Colonic mucosa (tissue), 4 donors: ENCODE measurements around the gene OXCT1. TPM values are rescaled to one million over a fixed set of nuclear protein-coding genes. Genes with fewer than 3 reads are reported as not detected.
A peak's percentile ranks its signal among the peaks of the same experiment; 100 is the strongest.

ENCODE experiments used
- DNase-seq: peaks from one replicate; pipeline ENCODE4 v3.0.0-alpha.2; 2020
- H3K27ac ChIP-seq: fragments of 200-600 bp; one replicate; pipeline ENCODE4 v1.8.0; 2021
- H3K27me3 ChIP-seq: fragments of 200-600 bp; one replicate; pipeline ENCODE4 v1.8.0; 2021
- H3K36me3 ChIP-seq: fragments of 200-600 bp; one replicate; pipeline ENCODE4 v1.8.0; 2021
- H3K4me1 ChIP-seq: fragments of 200-600 bp; one replicate; pipeline ENCODE4 v1.8.0; 2021; ENCODE audit warnings: mild to moderate bottlenecking
- H3K4me3 ChIP-seq: fragments of 200-600 bp; one replicate; pipeline ENCODE4 v1.8.0; 2021
- H3K9ac ChIP-seq, 2 donors: one replicate each; pipeline ENCODE4 v1.7.0; 2013; ENCODE audit warnings: control low read depth in 2 of 2, low read depth in 2 of 2, low read length in 2 of 2
- H3K9me3 ChIP-seq: fragments of 200-600 bp; one replicate; pipeline ENCODE4 v1.8.0; 2021
- CTCF ChIP-seq: fragments of 200-600 bp; IDR thresholded peaks from one replicate; pipeline ENCODE4 v1.8.0; 2022; ENCODE audit warnings: antibody characterized with exemption, mild to moderate bottlenecking
- intact Hi-C: fragments of 100-400 bp; cut with DNase I; formaldehyde crosslinking; loops from one replicate; pipeline ENCODE4 v1.14.1; 2022
- total RNA-seq, 2 donors: library from RNA; stranded (reverse); fragmentation: NEBNext Ultra II Directional in 1 of 2; extraction: Animal tissue kit (Norgen Biotek cat#: 25700) in 1 of 2; gene quantifications; one replicate each; pipeline ENCODE4 v1.2.1, GENCODE V29; 2021
- donor health status: healthy.
- donor health status: DM: no; HTN: no; CAD: no.
- donor health status: DM: no; HTN: no; CAD: no.

Gene OXCT1
- total RNA-seq, 2 donors from 2014 or later, result 23.8 to 31.3 TPM

DNA sequence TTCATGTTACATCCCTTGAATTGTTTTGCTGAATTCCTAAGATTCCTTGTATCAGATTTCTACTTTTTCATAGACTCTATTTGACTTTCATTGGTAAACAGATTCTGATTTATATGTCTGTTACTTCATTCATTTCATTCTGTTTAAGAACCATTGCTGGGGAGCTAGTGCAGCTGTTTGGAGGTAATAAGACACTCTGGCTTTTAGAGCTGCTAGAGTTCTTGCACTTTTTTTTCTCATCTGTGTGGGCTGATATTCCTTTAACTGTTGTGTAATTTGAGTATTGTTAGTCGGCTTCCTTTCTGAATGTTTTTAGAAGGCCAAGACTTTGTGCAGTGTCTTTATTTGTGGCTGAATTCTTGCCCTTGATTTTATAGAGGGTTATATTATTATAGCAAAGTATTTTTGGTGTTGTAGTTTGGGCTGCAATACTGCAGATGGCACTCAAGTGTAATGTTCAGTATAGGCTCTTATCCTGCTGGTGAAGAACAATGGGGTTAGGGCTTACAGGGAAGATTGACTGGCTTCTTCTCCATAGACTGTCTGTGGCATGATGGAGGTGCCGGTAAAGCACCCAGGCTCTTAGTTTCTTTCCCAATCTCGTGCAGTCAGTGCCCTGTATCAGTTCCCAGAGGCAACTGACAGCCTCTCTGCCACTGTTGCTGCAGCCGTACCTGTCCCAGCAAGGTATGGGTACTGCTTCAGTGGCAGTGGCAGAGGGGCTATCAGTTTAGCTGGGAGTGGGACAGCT, 162.2 kb downstream of the OXCT1 start:
- Histone ChIP-seq H3K9me3 (no peaks in the 10 kb centered on the region), H3K4me3 (no peak overlapping the region), H3K27me3 (no peaks in the 10 kb centered on the region), H3K4me1 (no peaks in the 10 kb centered on the region), H3K36me3 (no peaks in the 10 kb centered on the region), H3K9ac (no peak overlapping the region), H3K27ac (no peak overlapping the region)
- intact Hi-C loops, result no loop called here
- TF ChIP-seq CTCF, result peak; percentile 14
- DNase-seq, result no peak

- Histone ChIP-seq H3K4me3 (no peak overlapping the region), H3K36me3 (no peaks in the 10 kb centered on the region), H3K27me3 (no peaks in the 10 kb centered on the region), H3K9ac (no peak overlapping the region), H3K4me1 (no peaks in the 10 kb centered on the region), H3K27ac (no peak overlapping the region), H3K9me3 (no peaks in the 10 kb centered on the region)
- no peak for TF ChIP-seq CTCF
- intact Hi-C loops, result loop anchor here (5.0 kb wide), 1 partner anchor 146 kb away; no protein-coding TSS in a partner anchor
- no peak for DNase-seq
Observed at GRCh38 chr5:41695920-41696582, 174.2 kb downstream of the OXCT1 start.

DNA sequence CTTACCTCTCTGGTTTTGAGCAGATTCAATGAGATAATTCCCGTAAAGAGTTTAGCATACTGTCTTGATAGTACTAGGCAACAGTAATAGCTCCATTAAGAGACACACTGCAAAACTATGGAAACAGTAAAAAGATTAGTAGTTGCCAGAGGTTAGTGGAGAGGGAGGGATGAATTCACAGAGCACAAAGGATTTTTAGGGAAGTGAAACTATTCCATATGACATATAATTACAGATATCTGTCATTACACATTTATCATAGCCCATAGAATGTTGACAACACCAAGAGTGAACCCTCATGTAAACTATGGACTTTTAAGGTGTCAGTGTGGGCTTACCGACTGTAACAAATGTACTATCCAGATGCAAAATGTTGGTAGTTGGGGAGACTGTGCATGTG, 183.5 kb downstream of the OXCT1 start:
- Histone ChIP-seq H3K4me1 (no peaks in the 10 kb centered on the region), H3K4me3 (no peak overlapping the region), H3K27ac (no peak overlapping the region), H3K27me3 (no peaks in the 10 kb centered on the region), H3K9me3 (no peaks in the 10 kb centered on the region), H3K9ac (no peak overlapping the region), H3K36me3 (no peaks in the 10 kb centered on the region)
- intact Hi-C loops, result no loop called here
- no peak for TF ChIP-seq CTCF
- no peak for DNase-seq

DNA sequence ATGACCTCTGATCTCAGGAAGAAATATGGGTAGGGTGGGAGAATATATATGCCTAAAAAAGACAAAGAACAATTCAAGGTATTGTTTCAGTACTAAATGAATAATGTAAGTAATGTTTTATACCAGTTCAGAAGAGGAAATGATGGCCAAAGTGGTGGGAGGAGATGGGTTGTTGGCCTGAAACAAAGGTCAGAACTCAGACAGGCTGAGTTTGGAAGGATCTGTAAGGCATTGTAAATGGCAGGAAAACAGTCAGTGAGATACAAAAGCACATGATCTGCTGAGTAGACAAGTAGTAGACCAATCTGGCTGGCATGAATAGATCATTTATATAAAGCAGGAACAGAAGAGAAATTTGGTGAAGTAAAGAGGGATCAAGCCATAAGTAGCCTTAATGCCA, 184.0 kb downstream of the OXCT1 start:
- H3K27me3 ChIP-seq, result no peaks in the 10 kb centered on the region
- no peak for TF ChIP-seq CTCF
- H3K9me3 ChIP-seq, result no peaks in the 10 kb centered on the region
- H3K4me3 ChIP-seq, result no peak overlapping the region
- no peaks in the 10 kb centered on the region for H3K36me3 ChIP-seq
- H3K27ac ChIP-seq, result no peak overlapping the region
- no peak overlapping the region for H3K9ac ChIP-seq
- no peaks in the 10 kb centered on the region for H3K4me1 ChIP-seq
- DNase-seq, result no peak
- intact Hi-C loops, result no loop called here

- Histone ChIP-seq H3K27me3 (no peaks in the 10 kb centered on the region), H3K36me3 (no peaks in the 10 kb centered on the region), H3K9ac (no peak overlapping the region), H3K4me3 (no peak overlapping the region), H3K9me3 (no peaks in the 10 kb centered on the region), H3K4me1 (no peaks in the 10 kb centered on the region), H3K27ac (no peak overlapping the region)
- no peak for TF ChIP-seq CTCF
- intact Hi-C loops, result no loop called here
- no peak for DNase-seq
Observed at GRCh38 chr5:41683181-41683580, 187.0 kb downstream of the OXCT1 start.
